Stimulated activated CD8-positive, alpha-beta memory T cell treated with anti-CD3 and anti-CD28 coated beads, Interleukin-2, amount 100 ng/mL, for 1 hour (primary cell): ENCODE results near the gene CXCL10.

Experiments
- DNase-seq, 2 donors: peaks; one replicate each; pipeline ENCODE4 v3.0.0-alpha.2; 2020; ENCODE audit warnings: low read depth in 2 of 2

Gene CXCL10

DNA sequence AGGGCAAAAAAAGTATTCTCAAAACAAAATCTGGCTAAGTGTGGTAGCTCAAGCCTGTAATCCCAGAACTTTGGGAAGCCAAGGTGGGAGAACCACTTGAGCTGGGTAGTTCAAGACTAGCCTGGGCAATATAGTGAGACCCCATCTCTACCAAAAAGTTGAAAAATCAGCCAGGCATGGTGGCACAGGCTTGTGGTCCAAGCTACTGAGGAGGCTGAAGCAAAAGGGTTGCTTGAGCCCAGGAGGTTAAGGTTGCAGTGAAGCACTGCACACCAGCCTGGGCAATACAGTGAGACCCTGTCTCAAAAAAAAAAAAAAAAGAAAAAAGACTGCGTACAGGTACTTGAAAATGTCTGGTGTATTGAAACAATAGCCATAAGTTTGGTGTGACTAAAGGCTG lies 30.8 kb downstream of the CXCL10 start:
- no peak for DNase-seq

DNA sequence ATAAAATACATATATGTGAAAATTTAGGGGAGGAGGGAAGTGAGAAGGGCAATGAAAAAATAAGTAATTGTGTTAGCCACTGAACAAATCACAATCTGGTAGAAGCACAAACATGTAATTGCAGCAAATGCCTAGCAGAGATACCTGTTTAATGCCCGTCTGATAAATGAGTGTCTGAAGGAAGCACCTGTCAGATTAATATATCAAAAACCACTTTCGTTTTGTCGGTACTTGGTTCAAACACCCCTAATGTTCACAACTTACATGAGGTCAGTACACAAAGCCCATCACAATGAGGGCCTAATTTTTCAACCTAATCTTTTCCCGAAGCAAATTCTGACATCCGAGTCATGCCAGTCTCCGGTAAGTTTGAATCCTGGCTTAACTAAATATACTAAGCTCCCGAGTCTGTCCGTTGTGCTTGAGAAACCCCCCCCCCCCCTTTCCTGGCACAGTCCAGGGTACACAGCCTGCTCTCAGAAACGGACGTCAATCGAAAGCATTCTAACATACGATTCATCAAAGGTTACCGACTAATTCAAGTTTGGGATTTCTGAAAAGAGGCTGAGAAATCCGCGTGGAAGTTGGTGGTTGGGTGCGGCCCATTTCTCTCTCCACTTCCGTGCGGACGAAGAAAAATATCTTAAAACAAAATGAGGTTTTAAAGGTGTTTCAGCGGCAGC lies 33.3 kb downstream of the CXCL10 start:
- DNase-seq, result no peak

DNA sequence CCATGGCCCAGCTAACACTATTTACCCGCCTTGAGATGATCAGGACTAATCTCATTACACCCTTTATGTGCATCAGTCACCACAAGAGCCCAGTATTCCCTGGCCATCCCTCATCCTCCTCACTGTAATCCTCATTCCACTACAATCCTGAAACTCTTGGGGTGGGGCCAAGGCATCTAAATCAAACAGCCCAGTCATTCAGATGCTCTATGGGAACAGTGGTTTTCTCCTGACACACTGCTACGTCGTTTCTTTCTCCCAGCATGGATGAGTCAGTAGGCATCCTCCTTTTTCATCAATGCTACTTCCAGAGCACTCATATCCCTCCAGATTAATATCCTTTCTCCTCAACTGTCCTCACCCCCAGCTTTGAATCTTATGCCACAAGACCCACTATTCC lies 38.2 kb downstream of the CXCL10 start:
- DNase-seq, result no peak

DNA sequence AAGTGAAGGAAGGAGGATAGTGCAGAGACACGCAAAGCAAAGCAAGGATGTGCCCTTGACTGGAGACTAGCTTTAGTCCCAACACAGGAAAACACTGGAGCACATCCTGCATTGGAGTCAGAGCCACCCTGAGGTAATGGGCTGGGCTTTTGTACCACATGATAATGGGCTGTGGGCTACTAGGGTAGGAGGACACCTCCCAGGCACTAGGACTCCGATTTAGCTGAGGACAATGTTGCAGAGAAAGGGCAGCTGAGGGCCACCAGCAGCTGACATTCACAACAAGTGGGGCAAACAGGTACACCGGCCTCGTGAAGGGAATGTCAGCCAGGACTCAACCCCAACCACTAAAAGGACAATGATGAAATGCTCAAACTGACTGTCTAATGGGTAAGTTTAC lies 42.7 kb downstream of the CXCL10 start:
- DNase-seq, result no peak

DNA sequence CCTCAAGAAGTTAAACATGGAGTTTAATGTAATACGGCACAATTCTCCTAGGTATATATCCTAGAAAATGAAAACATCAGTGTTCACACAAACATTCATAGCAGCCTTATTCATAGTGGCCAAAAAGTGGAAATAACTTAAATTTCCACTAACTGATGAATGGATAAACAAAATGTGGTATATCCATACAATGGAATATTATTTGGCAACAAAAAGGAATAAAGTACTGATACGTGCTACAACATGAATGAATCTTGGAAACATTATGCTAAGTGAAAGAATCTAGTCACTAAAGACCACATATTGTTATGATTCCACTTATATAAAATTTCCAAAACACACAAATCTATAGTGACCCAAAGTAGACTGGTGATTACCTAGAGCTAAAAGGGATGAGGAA lies 47.1 kb downstream of the CXCL10 start:
- DNase-seq, result no peak

DNA sequence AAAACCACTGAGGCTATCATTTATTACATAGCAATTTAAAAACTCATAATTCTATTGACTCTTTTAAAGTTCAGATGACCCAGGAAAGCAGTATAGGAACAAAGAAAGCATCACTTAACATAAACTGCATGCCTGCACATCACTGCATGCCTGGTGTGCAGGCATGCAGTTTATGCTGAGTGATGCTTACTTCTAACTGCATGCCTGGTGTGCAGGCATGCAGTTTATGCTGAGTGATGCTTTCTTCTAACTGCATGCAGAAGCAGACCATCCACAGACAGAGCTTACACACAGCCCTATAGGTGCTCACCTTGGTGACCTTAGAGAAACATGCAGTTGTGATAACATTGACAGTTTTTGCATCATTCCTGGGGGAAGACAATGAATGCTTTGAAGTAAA lies 49.5 kb downstream of the CXCL10 start:
- DNase-seq, result no peak
